MCF 10A (cell line): ENCODE data around the gene PTPRN2. TPM values are rescaled to one million over a fixed set of nuclear protein-coding genes. Genes with fewer than 3 reads are reported as not detected.
"Not testable (repeated sequence)": the region's sequence is repeated elsewhere in the genome, so short reads cannot be mapped to it uniquely, and the experiment has no call there.

ENCODE experiments used
- BruUV-seq: library from RNA; stranded (reverse); fragments of 400-500 nt; replicated peaks from 2 replicates; lab custom pipeline; 2021; lab: Mats Ljungman, UMichigan
- CTCF ChIA-PET: fragments of 300-600 bp; sonication (Branson Sonifier 250); formaldehyde crosslinking; extraction: SDS; loops from one replicate; lab custom pipeline; 2021; ENCODE audit warnings: antibody characterized with exemption, inconsistent platforms; lab: Yijun Ruan, JAX
- POLR2A ChIA-PET: fragments of 300-600, 350-650 bp; sonication (Branson Sonifier 250); formaldehyde crosslinking; extraction: SDS; loops from one replicate; lab custom pipeline; 2020; ENCODE audit warnings: antibody characterized with exemption, inconsistent platforms; lab: Yijun Ruan, JAX
- DNase-seq: peaks from one replicate; pipeline ENCODE4 v3.0.0-alpha.2; 2018; ENCODE audit not compliant: unreplicated experiment
- H3K27ac Mint-ChIP-seq: one replicate; pipeline ENCODE4 v1.8.0; 2022; ENCODE audit warnings: mild to moderate bottlenecking, low read depth, mixed read lengths; ENCODE audit not compliant: unreplicated experiment
- H3K27me3 Mint-ChIP-seq: one replicate; pipeline ENCODE4 v1.8.0; 2022; ENCODE audit warnings: mixed read lengths; ENCODE audit not compliant: insufficient read depth, unreplicated experiment
- H3K36me3 Mint-ChIP-seq: one replicate; pipeline ENCODE4 v1.8.0; 2022; ENCODE audit warnings: mild to moderate bottlenecking, moderate library complexity, mixed read lengths; ENCODE audit not compliant: insufficient read depth, unreplicated experiment
- H3K4me1 Mint-ChIP-seq: one replicate; pipeline ENCODE4 v1.8.0; 2022; ENCODE audit warnings: mixed read lengths; ENCODE audit not compliant: insufficient read depth, unreplicated experiment
- H3K4me3 Mint-ChIP-seq: one replicate; pipeline ENCODE4 v1.8.0; 2022; ENCODE audit warnings: mild to moderate bottlenecking, moderate library complexity, mixed read lengths; ENCODE audit not compliant: unreplicated experiment
- H3K9me3 Mint-ChIP-seq: one replicate; pipeline ENCODE4 v1.8.0; 2022; ENCODE audit warnings: mixed read lengths; ENCODE audit not compliant: unreplicated experiment
- CTCF ChIP-seq: fragments of 200-600 bp; IDR thresholded peaks from one replicate; pipeline ENCODE4 v1.8.0; 2022; ENCODE audit warnings: antibody characterized with exemption, mild to moderate bottlenecking; ENCODE audit not compliant: unreplicated experiment
- intact Hi-C: fragments of 100-400 bp; cut with micrococcal nuclease; formaldehyde crosslinking; loops from 2 replicates; pipeline ENCODE4 v1.14.1; 2022
- total RNA-seq: library from RNA; stranded (reverse); gene quantifications from 2 replicates; pipeline ENCODE4 v1.2.3, GENCODE V29; 2022

Gene PTPRN2
- total RNA-seq, 1 experiment from 2014 or later, result 4.5 TPM

GRCh38 chr7:157734676-157735640 is 852.7 kb downstream of the PTPRN2 start:
- TF ChIP-seq CTCF, result no peak
- H3K36me3 Mint-ChIP-seq, result no peaks in the 10 kb centered on the region
- H3K4me3 Mint-ChIP-seq, result no peak overlapping the region
- peaks cover 17% of the 10 kb centered on the region for H3K9me3 Mint-ChIP-seq
- no peaks in the 10 kb centered on the region for H3K27me3 Mint-ChIP-seq
- H3K27ac Mint-ChIP-seq, result no peak overlapping the region
- ChIA-PET POLR2A (no interaction called here), CTCF (interaction anchor here (0.7 kb wide), 1 partner anchor 277 kb away, joined by 3 read pairs; no protein-coding TSS in a partner anchor)
- intact Hi-C loops, result no loop called here
- no TSS peak for BruUV-seq
- no peak for DNase-seq
- no peaks in the 10 kb centered on the region for H3K4me1 Mint-ChIP-seq

- H3K4me1 Mint-ChIP-seq, H3K4me3 Mint-ChIP-seq, DNase-seq, H3K27ac Mint-ChIP-seq, POLR2A ChIA-PET, H3K36me3 Mint-ChIP-seq, intact Hi-C loops, H3K27me3 Mint-ChIP-seq, BruUV-seq, CTCF ChIA-PET: not testable (repeated sequence)
- H3K9me3 Mint-ChIP-seq, result peaks cover 17% of the 10 kb centered on the region
Observed at GRCh38 chr7:157733760-157734395, 853.7 kb downstream of the PTPRN2 start.

- H3K9me3 Mint-ChIP-seq, result peaks cover 17% of the 10 kb centered on the region
- intact Hi-C loops, result no loop called here
- H3K4me1 Mint-ChIP-seq, result no peaks in the 10 kb centered on the region
- no TSS peak for BruUV-seq
- H3K27me3 Mint-ChIP-seq, result no peaks in the 10 kb centered on the region
- DNase-seq, result no peak
- H3K36me3 Mint-ChIP-seq, result no peaks in the 10 kb centered on the region
- H3K4me3 Mint-ChIP-seq, result no peak overlapping the region
- CTCF ChIA-PET, result no interaction called here
- POLR2A ChIA-PET, result no interaction called here
- H3K27ac Mint-ChIP-seq, result no peak overlapping the region
- no peak for TF ChIP-seq CTCF
Observed at GRCh38 chr7:157731126-157731525, 856.5 kb downstream of the PTPRN2 start.

GRCh38 chr7:157730614-157731013 is 857.0 kb downstream of the PTPRN2 start:
- no peaks in the 10 kb centered on the region for H3K4me1 Mint-ChIP-seq
- ChIA-PET POLR2A (no interaction called here), CTCF (no interaction called here)
- no peaks in the 10 kb centered on the region for H3K36me3 Mint-ChIP-seq
- no peak overlapping the region for H3K4me3 Mint-ChIP-seq
- H3K9me3 Mint-ChIP-seq, result peaks cover 17% of the 10 kb centered on the region
- intact Hi-C loops, result no loop called here
- no peak for DNase-seq
- H3K27me3 Mint-ChIP-seq, result no peaks in the 10 kb centered on the region
- no TSS peak for BruUV-seq
- no peak overlapping the region for H3K27ac Mint-ChIP-seq
- no peak for TF ChIP-seq CTCF
